Prostate gland (tissue), 2 donors: ENCODE data around the gene FTL. TPM values are rescaled to one million over a fixed set of nuclear protein-coding genes. Genes with fewer than 3 reads are reported as not detected.

ENCODE experiments used
- DNase-seq: peaks from one replicate; pipeline ENCODE4 v3.0.0-alpha.2; 2019; ENCODE audit warnings: low spot score
- H3K27ac ChIP-seq, 2 donors: fragments of 200-600 bp; sonication (generic); 2 replicates each; pipeline ENCODE4 v1.5.1; 2017 to 2019
- H3K27me3 ChIP-seq: fragments of 200-600 bp; sonication (generic); replicated peaks from 2 replicates; pipeline ENCODE4 v1.5.1; 2019; ENCODE audit not compliant: insufficient read depth
- H3K36me3 ChIP-seq, 2 donors: fragments of 200-600 bp; sonication (generic); 1 replicate in 1 of 2; 2 replicates in 1 of 2; pipeline versions ENCODE4 v1.5.1 to v1.8.1; 2017 to 2019
- H3K4me1 ChIP-seq: fragments of 200-600 bp; sonication (generic); replicated peaks from 2 replicates; pipeline ENCODE4 v1.5.1; 2019
- H3K4me3 ChIP-seq, 2 donors: fragments of 200-600 bp; sonication (generic); 2 replicates each; pipeline ENCODE4 v1.5.1; 2017 to 2019
- H3K9me3 ChIP-seq: fragments of 200-600 bp; sonication (generic); 2 replicates; pipeline ENCODE4 v1.5.1; 2017
- CTCF ChIP-seq, 4 experiments: fragments of 200-600 bp in 2 of 4; fragments of 450-650 bp in 2 of 4; sonication (generic) in 2 of 4; IDR thresholded peaks; 1 replicate in 3 of 4; 2 replicates in 1 of 4; pipeline ENCODE4 v1.5.1; 2016 to 2019; ENCODE audit warnings: antibody characterized with exemption in 4 of 4, mild to moderate bottlenecking in 2 of 4, moderate library complexity in 2 of 4
- POLR2A ChIP-seq: fragments of 450-650 bp; IDR thresholded peaks from one replicate; pipeline ENCODE4 v1.6.1; 2016; ENCODE audit warnings: antibody characterized with exemption, mild to moderate bottlenecking
- POLR2AphosphoS5 ChIP-seq: sonication (generic); formaldehyde crosslinking; IDR thresholded peaks from one replicate; pipeline ENCODE4 v1.6.1; 2017; ENCODE audit warnings: antibody characterized with exemption
- WGBS: methylation state at CpG from one replicate; pipeline ENCODE4 v1.1.5; 2018; 5-methylcytosine and 5-hydroxymethylcytosine counted together
- intact Hi-C: fragments of 100-400 bp; cut with DNase I; formaldehyde crosslinking; loops from one replicate; pipeline ENCODE4 v1.14.2; 2022
- total RNA-seq, 2 donors: library from RNA; depleted of rRNA; stranded (reverse); fragments of >200 nt; gene quantifications; one replicate each; pipeline ENCODE4 v1.1.0, GENCODE V29; 2016

FTL gene
- total RNA-seq, 2 donors from 2014 or later = 1,764 to 2,124 TPM

- peak; percentile 32 for TF ChIP-seq POLR2AphosphoS5
- TF ChIP-seq CTCF (IDR thresholded peaks at IDR 0.05) = no peak
- peak; percentile 35 for TF ChIP-seq POLR2A
- H3K4me3 ChIP-seq = peak overlapping the region in 1 of 2 donors; percentile 69
- H3K9me3 ChIP-seq = no peaks in the 10 kb centered on the region
- peak overlapping the region; percentile 93 to 95 for H3K27ac ChIP-seq
- H3K4me1 ChIP-seq = peaks cover 7% of the 10 kb centered on the region
- H3K36me3 ChIP-seq = no peaks in the 10 kb centered on the region
- peak; percentile 47 for DNase-seq
- WGBS = 22% methylated on average over 27 of the region's 28 CpGs
- intact Hi-C loops = loop anchor here (2.0 to 10.0 kb wide), 2 partner anchors 91 to 319 kb away; partner anchors contain the start of genes CA11 and PPP1R15A
- H3K27me3 ChIP-seq = no peaks in the 10 kb centered on the region
Measured at GRCh38 chr19:48963371-48964204, 1.5 kb upstream of the FTL start.

- Histone ChIP-seq H3K36me3 (no peaks in the 10 kb centered on the region), H3K27ac (peak overlapping the region; percentile 93 to 95), H3K27me3 (no peaks in the 10 kb centered on the region), H3K4me3 (peak overlapping the region; percentile 69 to 86), H3K4me1 (peaks cover 7% of the 10 kb centered on the region), H3K9me3 (no peaks in the 10 kb centered on the region)
- intact Hi-C loops = loop anchor here (2.0 to 10.0 kb wide), 2 partner anchors 92 to 320 kb away; partner anchors contain the start of genes CA11 and PPP1R15A
- 34% methylated on average over 15 of the region's 19 CpGs for WGBS
- DNase-seq = no peak
- TF ChIP-seq POLR2AphosphoS5 = peak; percentile 2
- TF ChIP-seq POLR2A = no peak
- no peak for TF ChIP-seq CTCF (IDR thresholded peaks at IDR 0.05)
Measured at GRCh38 chr19:48964205-48965039, 687 bp upstream of the FTL start.

GRCh38 chr19:48965806-48966540 lies 864 bp downstream of the FTL start:
- 11% methylated on average over 35 of the region's 36 CpGs for WGBS
- no peaks in the 10 kb centered on the region for H3K27me3 ChIP-seq
- H3K9me3 ChIP-seq = no peaks in the 10 kb centered on the region
- peak; percentile 91 for DNase-seq
- H3K36me3 ChIP-seq = peaks cover 0 to 5% of the 10 kb centered on the region in 2 donors
- H3K4me3 ChIP-seq = peak overlapping the region; percentile 69 to 86
- peaks cover 7% of the 10 kb centered on the region for H3K4me1 ChIP-seq
- peak overlapping the region; percentile 93 to 95 for H3K27ac ChIP-seq
- no peak for TF ChIP-seq CTCF (IDR thresholded peaks at IDR 0.05)
- peak; percentile 85 for TF ChIP-seq POLR2AphosphoS5
- intact Hi-C loops = loop anchor here (2.0 to 10.0 kb wide), 2 partner anchors 93 to 321 kb away; partner anchors contain the start of genes CA11 and PPP1R15A

GRCh38 chr19:48966541-48967345 lies 1.6 kb downstream of the FTL start:
- DNase-seq = no peak
- peaks cover 0 to 5% of the 10 kb centered on the region in 2 donors for H3K36me3 ChIP-seq
- H3K27me3 ChIP-seq = no peaks in the 10 kb centered on the region
- TF ChIP-seq POLR2A = no peak
- no peak for TF ChIP-seq POLR2AphosphoS5
- TF ChIP-seq CTCF (IDR thresholded peaks at IDR 0.05) = no peak
- no peaks in the 10 kb centered on the region for H3K9me3 ChIP-seq
- H3K4me3 ChIP-seq = peak overlapping the region; percentile 69 to 86
- peaks cover 7% of the 10 kb centered on the region for H3K4me1 ChIP-seq
- intact Hi-C loops = loop anchor here (10.0 kb wide), 1 partner anchor 322 kb away; the partner anchor contains the start of gene CA11
- peak overlapping the region; percentile 93 to 95 for H3K27ac ChIP-seq
- 85% methylated on average over 10 of the region's 10 CpGs for WGBS
